HG03571 (cell line): ENCODE measurements around the gene TMA16.
"Not testable (repeated sequence)": the region's sequence is repeated elsewhere in the genome, so short reads cannot be mapped to it uniquely, and the experiment has no call there.

ENCODE experiments used
- ATAC-seq: cut with Tn5 transposase; IDR thresholded peaks from one replicate; pipeline ENCODE4 v1.9.1; 2021; ENCODE audit not compliant: unreplicated experiment

Gene TMA16

GRCh38 chr4:163494360-163495241, at the start of gene TMA16:
TSS of gene TMA16 (plus strand) at chr4:163494690. CDS start at chr4:163494802, 112 bp downstream.
- ATAC-seq: peak; percentile 88

GRCh38 chr4:163447023-163447422, 47.5 kb upstream of the TMA16 start:
- not testable (repeated sequence) for ATAC-seq

GRCh38 chr4:163447481-163447880, 47.0 kb upstream of the TMA16 start:
- no peak for ATAC-seq

GRCh38 chr4:163448540-163449203, 45.8 kb upstream of the TMA16 start:
- ATAC-seq: no peak

GRCh38 chr4:163462556-163462955, 31.9 kb upstream of the TMA16 start:
- no peak for ATAC-seq

GRCh38 chr4:163467082-163467770, 27.3 kb upstream of the TMA16 start:
- no peak for ATAC-seq

- no peak for ATAC-seq
Measured at GRCh38 chr4:163470391-163470790, 24.1 kb upstream of the TMA16 start.

- ATAC-seq: no peak
Measured at GRCh38 chr4:163473130-163473529, 21.4 kb upstream of the TMA16 start.

GRCh38 chr4:163473576-163473975, 20.9 kb upstream of the TMA16 start, which contains the start of gene TKTL2:
TSS of gene TKTL2 (minus strand) at chr4:163473754. CDS start at chr4:163473734, 20 bp downstream.
- ATAC-seq: no peak

GRCh38 chr4:163474027-163474426, 20.5 kb upstream of the TMA16 start:
- no peak for ATAC-seq

GRCh38 chr4:163476761-163477438, 17.6 kb upstream of the TMA16 start:
- ATAC-seq: no peak

- ATAC-seq: peak; percentile 55
Measured at GRCh38 chr4:163482190-163482589, 12.3 kb upstream of the TMA16 start.

GRCh38 chr4:163484906-163485305, 9.6 kb upstream of the TMA16 start:
- no peak for ATAC-seq

- no peak for ATAC-seq
Measured at GRCh38 chr4:163485589-163485988, 8.9 kb upstream of the TMA16 start.

- no peak for ATAC-seq
Measured at GRCh38 chr4:163486321-163486720, 8.2 kb upstream of the TMA16 start.

GRCh38 chr4:163489929-163490328, 4.6 kb upstream of the TMA16 start:
- no peak for ATAC-seq

- no peak for ATAC-seq
Measured at GRCh38 chr4:163492951-163493504, 1.5 kb upstream of the TMA16 start.

- peak; percentile 23 for ATAC-seq
Measured at GRCh38 chr4:163493643-163494359, 689 bp upstream of the TMA16 start.

- ATAC-seq: peak; percentile 31
Measured at GRCh38 chr4:163495900-163496299, 1.4 kb downstream of the TMA16 start.

- no peak for ATAC-seq
Measured at GRCh38 chr4:163500586-163500985, 6.1 kb downstream of the TMA16 start.
